Choroid plexus epithelial cell (primary cell): Measurements from ENCODE around the gene ZNF747.

Experiments
- DNase-seq: peaks from one replicate; pipeline ENCODE4 v3.0.0-alpha.2; 2010; ENCODE audit warnings: low read depth
- H3K4me3 ChIP-seq: 2 replicates; pipeline ENCODE4 v1.5.1; 2011; ENCODE audit warnings: low read depth, mild to moderate bottlenecking, control low read depth, low read length, moderate library complexity
- CTCF ChIP-seq: conservative IDR thresholded peaks from 2 replicates; pipeline ENCODE4 v1.5.1; 2011; ENCODE audit warnings: low read depth, mild to moderate bottlenecking, control low read depth, inconsistent platforms, low read length, moderate library complexity

Gene ZNF747

DNA sequence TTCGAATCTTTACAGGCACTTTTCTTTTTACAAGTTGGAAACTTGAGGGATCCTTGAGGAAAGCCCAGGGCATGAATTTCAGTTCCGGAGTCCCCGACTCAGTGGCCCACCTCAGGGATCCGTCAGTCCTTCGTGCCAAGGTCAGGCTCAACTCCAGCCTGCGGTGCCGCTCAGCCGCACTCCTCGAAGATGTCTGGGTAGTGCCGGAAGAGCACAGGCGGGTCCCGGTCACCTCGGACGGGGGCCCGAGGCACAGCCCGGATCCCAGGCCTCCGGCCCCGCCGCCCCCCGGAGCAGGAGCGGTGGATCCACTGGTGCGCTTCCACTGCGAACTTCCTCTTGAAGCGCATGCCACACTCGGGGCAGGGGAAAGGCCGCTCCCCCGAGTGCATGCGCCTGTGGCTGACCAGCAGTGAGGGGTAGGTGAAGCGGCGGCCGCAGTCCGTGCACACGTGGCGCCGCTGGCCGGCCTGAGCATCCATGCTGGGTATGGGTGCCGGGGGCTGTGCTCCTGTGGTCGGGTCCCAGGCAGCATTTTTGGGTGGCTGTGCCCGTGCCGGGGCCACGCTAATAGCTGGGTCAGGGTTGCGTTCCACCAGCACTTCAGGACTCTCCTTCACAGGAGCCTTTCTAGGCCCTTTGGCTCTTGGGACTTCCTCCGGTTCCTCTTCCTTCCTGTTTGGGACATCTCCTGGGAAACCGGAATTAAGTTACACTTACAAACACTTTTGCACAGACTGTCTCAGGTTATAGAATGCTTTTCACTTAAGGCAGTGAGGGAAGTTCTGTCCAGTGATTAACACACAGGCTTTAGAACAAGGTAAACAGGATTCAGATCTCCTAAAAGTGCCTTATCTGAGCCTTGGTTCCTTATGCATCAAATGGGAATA, 35.3 kb upstream of the ZNF747 start:
- no peak for DNase-seq
- H3K4me3 ChIP-seq: peak overlapping the region; percentile 71
- no peak for TF ChIP-seq CTCF

DNA sequence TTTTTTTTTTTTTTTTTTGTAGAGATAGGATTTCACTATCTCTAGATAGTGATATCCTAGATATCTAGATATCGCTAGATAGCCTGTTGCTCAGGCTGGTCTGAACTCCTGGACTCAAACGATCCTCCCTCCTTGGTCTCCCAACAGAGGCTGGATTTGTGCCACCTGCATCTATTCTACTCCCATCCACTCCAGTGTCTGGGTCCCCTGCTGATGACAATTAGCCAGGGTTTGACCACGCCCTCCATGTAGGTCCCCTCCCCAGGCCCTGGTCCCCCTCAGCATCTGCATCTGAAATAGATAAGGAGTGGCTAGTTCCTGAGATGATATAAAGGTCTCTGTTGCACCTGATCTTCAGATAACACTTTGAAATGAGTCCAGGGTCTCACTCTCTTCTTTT, 34.6 kb upstream of the ZNF747 start:
- DNase-seq: no peak
- no peak for TF ChIP-seq CTCF
- H3K4me3 ChIP-seq: no peak overlapping the region

DNA sequence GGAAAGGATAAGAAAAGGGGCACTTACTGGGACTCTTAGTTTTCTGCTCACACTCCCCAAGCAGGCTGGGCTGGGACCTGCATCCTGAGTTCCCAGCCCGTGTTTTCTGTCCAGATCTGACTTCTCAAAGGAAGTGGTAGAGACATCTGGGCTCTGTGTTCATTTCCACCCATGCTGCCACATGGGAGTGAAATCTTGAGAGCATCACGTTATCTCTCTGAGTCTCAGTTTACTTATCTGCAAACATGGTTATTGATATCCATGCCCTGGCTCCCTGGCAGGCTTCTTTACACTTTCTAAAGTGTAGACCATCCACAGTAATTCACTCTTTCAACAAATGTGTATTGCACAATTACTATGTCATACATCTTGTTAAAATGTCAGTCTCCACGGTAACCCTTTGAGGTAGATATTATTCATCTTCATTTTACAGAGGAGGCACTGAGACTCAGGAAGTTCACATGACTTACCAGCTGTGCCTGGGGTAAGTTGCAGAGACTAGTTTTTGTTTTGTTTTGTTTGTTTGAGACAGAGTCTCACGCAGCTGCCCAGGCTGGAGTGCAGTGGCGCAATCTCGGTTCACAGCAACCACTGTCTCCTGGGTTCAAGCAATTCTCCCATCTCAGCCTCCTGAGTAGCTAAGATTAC, 33.5 kb upstream of the ZNF747 start:
- no peak for TF ChIP-seq CTCF
- DNase-seq: peak; percentile 91
- no peak overlapping the region for H3K4me3 ChIP-seq

DNA sequence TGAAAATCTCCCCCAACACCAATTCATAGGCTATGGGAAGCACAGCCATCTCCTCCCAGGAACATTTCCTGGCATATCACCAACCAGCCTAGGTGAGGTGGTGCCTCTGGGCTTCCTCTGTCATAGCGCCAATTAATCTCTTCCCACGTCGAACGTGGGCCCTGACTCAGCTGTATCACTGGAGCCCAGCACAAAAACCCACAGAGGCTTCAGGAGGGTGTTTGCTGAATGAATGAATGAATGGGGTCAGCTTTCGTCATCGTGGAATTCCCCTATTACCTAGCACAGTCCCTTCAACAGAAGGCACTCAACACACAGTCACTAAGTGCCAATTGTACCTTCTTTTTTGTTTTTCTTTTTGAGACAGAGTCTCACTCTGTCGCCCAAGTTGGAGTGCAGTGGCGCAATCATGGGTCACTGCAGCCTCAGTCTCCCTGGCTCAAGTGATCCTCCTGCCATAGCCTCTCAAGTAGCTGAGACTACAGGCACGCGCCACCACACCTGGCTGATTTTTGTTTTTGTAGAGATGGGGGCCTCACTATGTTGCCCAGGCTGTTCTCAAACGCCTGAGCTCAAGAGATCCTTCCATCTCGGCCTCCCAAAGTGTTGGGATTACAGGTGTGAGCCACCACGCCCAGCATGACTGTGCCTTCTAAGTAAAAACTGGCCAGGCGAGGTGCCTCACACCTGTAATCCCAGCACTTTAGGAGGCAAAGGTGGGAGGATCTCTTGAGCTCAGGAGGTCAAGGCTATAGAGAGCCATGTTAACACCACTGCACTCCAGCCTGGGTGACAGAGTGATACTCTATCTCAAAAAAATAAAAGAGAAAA, 32.7 kb upstream of the ZNF747 start:
- TF ChIP-seq CTCF: no peak
- no peak for DNase-seq

DNA sequence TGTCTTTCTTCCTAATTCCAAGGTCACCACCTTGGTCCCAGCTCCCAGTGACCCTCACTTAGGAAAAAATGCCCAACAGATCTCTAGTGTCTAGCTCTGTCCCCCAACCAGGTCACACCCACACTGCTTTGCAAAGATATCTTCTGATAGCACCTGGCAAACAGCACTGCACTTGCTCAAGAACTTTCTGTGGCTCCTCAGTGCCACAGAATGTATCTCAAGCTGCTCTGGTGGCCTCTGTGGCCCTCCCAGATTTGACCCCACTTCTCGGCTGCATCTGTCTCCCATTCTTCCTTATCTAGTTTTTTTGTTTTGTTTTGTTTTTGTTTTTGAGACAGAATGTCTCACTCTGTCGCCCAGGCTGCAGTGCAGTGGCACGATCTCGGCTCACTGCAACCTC, 31.9 kb upstream of the ZNF747 start:
- no peak for DNase-seq
- TF ChIP-seq CTCF: no peak
- H3K4me3 ChIP-seq: no peak overlapping the region

More for the DNA sequence above, 32.7 kb upstream of the ZNF747 start:
- no peak overlapping the region for H3K4me3 ChIP-seq

DNA sequence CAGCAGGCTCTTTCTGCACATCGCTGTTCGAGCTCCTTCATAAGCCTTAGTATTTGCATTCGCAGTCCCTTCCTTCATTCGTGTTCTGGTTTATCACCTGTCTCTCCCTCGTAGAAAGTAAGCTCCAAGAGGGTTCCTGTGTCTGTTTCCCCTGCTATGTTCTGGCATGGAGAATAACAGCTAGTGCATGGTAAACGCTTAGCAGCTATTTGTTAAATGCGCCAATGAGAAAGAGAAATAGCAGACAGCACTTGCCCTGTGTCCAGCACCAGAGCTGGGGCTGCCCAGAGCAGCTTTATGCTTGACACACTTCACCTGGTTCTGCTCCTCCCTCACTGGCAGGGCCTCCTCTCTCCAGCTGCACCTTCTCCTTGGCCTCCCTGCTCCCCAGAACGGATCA, 31.3 kb upstream of the ZNF747 start:
- H3K4me3 ChIP-seq: no peak overlapping the region
- no peak for DNase-seq
- TF ChIP-seq CTCF: no peak
